ENCODE results near the gene RND1. TPM values are rescaled to one million over a fixed set of nuclear protein-coding genes. Genes with fewer than 3 reads are reported as not detected.

The RND1 gene
- total and polyA plus RNA-seq, 2 of the 13 experiments (the other 11 are each of a cell fraction or from before 2014, with no cell fraction given) = 1.8 to 1.9 TPM

- TF ChIP-seq ARID2 (CRISPR knock-in tag; IDR thresholded peaks at IDR 0.05; ENCODE audit: borderline replicate concordance) = no peak
- no peak for TF ChIP-seq TSC22D2 (CRISPR knock-in tag; IDR thresholded peaks at IDR 0.05; ENCODE audit: borderline replicate concordance)
- peak; percentile 89 for TF ChIP-seq ZMAT3 (CRISPR knock-in tag; conservative IDR thresholded peaks at IDR 0.05)
- TF ChIP-seq NFIB (CRISPR knock-in tag; IDR thresholded peaks at IDR 0.05; ENCODE audit: borderline replicate concordance) = no peak
- peak; percentile 89 for TF ChIP-seq TAF1 (CRISPR knock-in tag; IDR thresholded peaks at IDR 0.05)
- TF ChIP-seq ZNF83 (CRISPR knock-in tag; IDR thresholded peaks at IDR 0.05; ENCODE audit: borderline replicate concordance) = no peak; the same call in 1 of the 2 replicates
- TF ChIP-seq JUN (CRISPR knock-in tag; IDR thresholded peaks at IDR 0.05) = no peak
- peak; percentile 70 for TF ChIP-seq MAX (IDR thresholded peaks at IDR 0.05)
- TF ChIP-seq SAP130 (CRISPR knock-in tag; IDR thresholded peaks at IDR 0.05; ENCODE audit: low read depth) = peak; percentile 87
- TF ChIP-seq SMAD1 (CRISPR knock-in tag; IDR thresholded peaks at IDR 0.05; ENCODE audit: borderline replicate concordance, low read depth) = no peak
- TF ChIP-seq UBTF (CRISPR knock-in tag; IDR thresholded peaks at IDR 0.05) = peak; percentile 67; the same call in 1 of the 2 replicates
- TF ChIP-seq CHD2 (IDR thresholded peaks at IDR 0.05; ENCODE audit: low read depth, low read length) = peak; percentile 71; the same call in 1 of the 2 replicates
- TF ChIP-seq GMEB1 (CRISPR knock-in tag; IDR thresholded peaks at IDR 0.05; ENCODE audit: borderline replicate concordance) = peak; percentile 95
- peak; percentile 84 for TF ChIP-seq SP4 (CRISPR knock-in tag; IDR thresholded peaks at IDR 0.05)
- TF ChIP-seq HOXA3 (CRISPR knock-in tag; IDR thresholded peaks at IDR 0.05) = peak; percentile 91
- no peak for TF ChIP-seq TRIM24 (CRISPR knock-in tag; IDR thresholded peaks at IDR 0.05)
- peak; percentile 71; the same call in 1 of the 2 replicates for TF ChIP-seq HOXA5 (CRISPR knock-in tag; IDR thresholded peaks at IDR 0.05)
- TF ChIP-seq ZNF468 (CRISPR knock-in tag; IDR thresholded peaks at IDR 0.05) = no peak
- TF ChIP-seq ZNF720 (CRISPR knock-in tag; IDR thresholded peaks at IDR 0.05) = no peak
- TF ChIP-seq ZNF235 (CRISPR knock-in tag; IDR thresholded peaks at IDR 0.05; ENCODE audit: borderline replicate concordance) = peak; percentile 81; the same call in 1 of the 2 replicates
- TF ChIP-seq ZNF230 (CRISPR knock-in tag; IDR thresholded peaks at IDR 0.05) = peak; percentile 79
- no peak for TF ChIP-seq FIP1L1 (IDR thresholded peaks at IDR 0.05; ENCODE audit: borderline replicate concordance, insufficient read depth, low read depth, low read length)
Measured at GRCh38 chr12:48851883-48852733, 13.6 kb downstream of the RND1 start, which contains the start of gene DDX23 (continued).

Measured in HepG2 (cell line).